T47D (cell line): ENCODE data around the gene NCS1.

Experiments used
- DNase-seq, 2 experiments: peaks; one replicate each; pipeline versions ENCODE4 v3.0.0 to v3.0.0-alpha.2; 2011 to 2012; ENCODE audit warnings: low read depth in 1 of 2, low spot score in 1 of 2
- JUND ChIP-seq: IDR thresholded peaks from 2 replicates; pipeline ENCODE4 v1.6.1; 2012; ENCODE audit warnings: low read depth
- in situ Hi-C: cut with HindIII; loops from 2 replicates; pipeline ENCODE4 v1.10.0; 2016; ENCODE audit warnings: low sequenced_read_pairs, low pct_unique_long_range_greater_than_20kb

Gene NCS1

GRCh38 chr9:130207241-130207992 is 35.2 kb downstream of the NCS1 start:
- in situ Hi-C loops, result no loop called here
- TF ChIP-seq JUND, result no peak

GRCh38 chr9:130208600-130209347 is 36.6 kb downstream of the NCS1 start:
- in situ Hi-C loops, result no loop called here
- no peak for DNase-seq
- TF ChIP-seq JUND, result no peak

More at GRCh38 chr9:130207241-130207992, 35.2 kb downstream of the NCS1 start:
- DNase-seq, result no peak

- no peak for DNase-seq
- no peak for TF ChIP-seq JUND
These were observed 37.2 kb downstream of the NCS1 start for GRCh38 chr9:130209422-130209821.

GRCh38 chr9:130211548-130212226 is 39.5 kb downstream of the NCS1 start:
- in situ Hi-C loops, result no loop called here
- no peak for DNase-seq
- no peak for TF ChIP-seq JUND

More at GRCh38 chr9:130209422-130209821, 37.2 kb downstream of the NCS1 start:
- in situ Hi-C loops, result no loop called here

- in situ Hi-C loops, result no loop called here
- no peak for TF ChIP-seq JUND
- no peak for DNase-seq
These were observed 40.5 kb downstream of the NCS1 start for GRCh38 chr9:130212543-130213297.

- DNase-seq, result peak; percentile 47 to 72
- no peak for TF ChIP-seq JUND
- in situ Hi-C loops, result no loop called here
These were observed 41.9 kb downstream of the NCS1 start for GRCh38 chr9:130213911-130214761.

GRCh38 chr9:130214776-130215340 is 42.7 kb downstream of the NCS1 start:
- no peak for TF ChIP-seq JUND
- in situ Hi-C loops, result no loop called here
- no peak for DNase-seq

- no peak for TF ChIP-seq JUND
- in situ Hi-C loops, result no loop called here
- DNase-seq, result no peak
These were observed 43.3 kb downstream of the NCS1 start for GRCh38 chr9:130215341-130216119.

- in situ Hi-C loops, result no loop called here
- no peak for DNase-seq
- TF ChIP-seq JUND, result no peak
These were observed 45.6 kb downstream of the NCS1 start for GRCh38 chr9:130217838-130218237.

GRCh38 chr9:130219661-130220096 is 47.5 kb downstream of the NCS1 start:
- TF ChIP-seq JUND, result no peak
- in situ Hi-C loops, result no loop called here

GRCh38 chr9:130220352-130220751 is 48.1 kb downstream of the NCS1 start:
- in situ Hi-C loops, result no loop called here
- no peak for DNase-seq
- no peak for TF ChIP-seq JUND

More at GRCh38 chr9:130219661-130220096, 47.5 kb downstream of the NCS1 start:
- DNase-seq, result no peak
